Kidney epithelial cell (primary cell): ENCODE measurements around the gene GABRA1. TPM values are rescaled to one million over a fixed set of nuclear protein-coding genes. Genes with fewer than 3 reads are reported as not detected.

Source experiments
- DNase-seq: peaks from one replicate; pipeline ENCODE4 v3.0.0-alpha.2; 2010; ENCODE audit warnings: low read depth
- H3K27me3 ChIP-seq: 2 replicates; pipeline ENCODE4 v1.6.0; 2011; ENCODE audit warnings: low read length; ENCODE audit not compliant: control insufficient read depth, insufficient read depth
- H3K36me3 ChIP-seq: 2 replicates; pipeline ENCODE4 v1.5.1; 2011; ENCODE audit warnings: low read length; ENCODE audit not compliant: control insufficient read depth, insufficient read depth
- H3K4me3 ChIP-seq: 2 replicates; pipeline ENCODE4 v1.5.1; 2011; ENCODE audit warnings: low read depth, mild to moderate bottlenecking, control low read depth, low read length
- CTCF ChIP-seq: IDR thresholded peaks from 2 replicates; pipeline ENCODE4 v1.5.1; 2011; ENCODE audit warnings: mild to moderate bottlenecking, moderate library complexity, low read length, control low read depth, inconsistent platforms; ENCODE audit not compliant: insufficient read depth, poor library complexity, severe bottlenecking
- total RNA-seq: library from RNA; depleted of rRNA; stranded (reverse); fragments of >200 nt; gene quantifications from 2 replicates; pipeline ENCODE4 v1.2.3, GENCODE V29; 2015

The GABRA1 gene
- total RNA-seq, 1 donor from 2014 or later, result not detected

DNA sequence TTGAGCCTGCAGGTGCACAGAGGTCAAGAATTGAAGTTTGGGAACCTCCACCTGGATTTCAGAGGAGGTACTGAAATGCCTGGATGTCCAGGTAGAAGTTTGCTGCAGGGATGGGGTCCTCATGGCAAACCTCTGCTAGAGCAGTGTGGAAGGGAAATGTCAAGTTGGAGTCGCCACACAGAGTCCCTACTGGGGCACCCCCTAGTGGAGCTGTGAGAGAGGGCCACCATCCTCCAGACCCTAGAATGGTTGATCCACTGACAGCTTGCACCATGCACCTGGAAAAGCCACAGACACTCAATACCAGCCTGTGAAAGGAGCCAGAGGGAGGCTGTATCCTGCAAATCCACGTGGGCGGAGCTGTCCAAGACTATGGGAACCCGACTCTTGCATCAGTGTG is 78.0 kb downstream of the GABRA1 start:
- no peak for TF ChIP-seq CTCF
- DNase-seq, result no peak

DNA sequence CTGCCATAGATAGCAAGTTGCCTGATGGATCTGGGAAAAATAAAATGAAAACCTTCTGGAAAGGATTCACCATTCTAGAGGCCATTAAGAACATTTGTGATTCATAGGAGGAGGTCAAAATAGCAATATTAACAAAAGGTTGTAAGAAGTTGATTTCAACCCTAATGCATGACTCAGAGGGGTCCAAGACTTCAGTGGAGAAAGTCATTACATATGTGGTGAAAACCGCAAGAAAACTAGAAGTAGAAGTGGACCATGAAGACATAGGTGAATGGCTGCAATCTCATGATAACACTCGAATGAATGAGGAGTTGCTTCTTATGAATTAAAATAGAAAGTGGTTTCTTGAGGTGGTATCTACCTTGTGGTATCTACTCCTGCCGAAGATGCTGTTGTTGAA is 86.6 kb downstream of the GABRA1 start:
- DNase-seq, result no peak
- Histone ChIP-seq H3K4me3 (no peak overlapping the region), H3K36me3 (no peaks in the 10 kb centered on the region), H3K27me3 (no peaks in the 10 kb centered on the region)
- TF ChIP-seq CTCF, result no peak

More for the DNA sequence above, 78.0 kb downstream of the GABRA1 start:
- H3K4me3 ChIP-seq, result no peak overlapping the region
- no peaks in the 10 kb centered on the region for H3K36me3 ChIP-seq
- H3K27me3 ChIP-seq, result no peaks in the 10 kb centered on the region

GRCh38 chr5:161944974-161945373 is 97.1 kb downstream of the GABRA1 start:
- no peaks in the 10 kb centered on the region for H3K27me3 ChIP-seq
- H3K36me3 ChIP-seq, result no peaks in the 10 kb centered on the region
- DNase-seq, result no peak
- TF ChIP-seq CTCF, result no peak
- H3K4me3 ChIP-seq, result no peak overlapping the region

DNA sequence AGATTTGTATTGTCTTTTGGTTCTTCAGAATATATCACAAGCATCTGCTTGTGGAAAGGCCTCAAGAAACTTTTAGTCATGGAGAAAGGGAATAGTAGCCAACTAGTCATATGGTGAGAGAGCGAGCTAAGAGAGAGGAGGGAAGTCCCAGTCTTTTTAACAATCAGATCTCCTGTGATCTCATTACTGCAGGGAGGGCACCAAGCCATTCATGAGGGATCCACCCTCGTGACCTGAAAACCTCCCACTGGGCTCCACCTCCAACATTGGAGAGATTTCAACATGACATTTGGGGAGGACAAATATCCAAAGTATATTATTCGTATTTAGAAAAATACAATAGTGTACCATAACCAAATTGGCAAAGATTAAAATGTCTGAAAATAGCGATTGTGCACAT is 99.0 kb downstream of the GABRA1 start:
- no peak overlapping the region for H3K4me3 ChIP-seq
- no peaks in the 10 kb centered on the region for H3K36me3 ChIP-seq
- H3K27me3 ChIP-seq, result no peaks in the 10 kb centered on the region
- DNase-seq, result no peak
- no peak for TF ChIP-seq CTCF

Other genes with a start within 250 kb of the GABRA1 start
- not detected in 2 replicates for gene GABRA6, start 162.4 kb upstream of the GABRA1 start, total RNA-seq
- gene GABRG2, start 219.7 kb downstream of the GABRA1 start, total RNA-seq, result not detected in 2 replicates